NT2/D1 (cell line): ENCODE results near the gene KLHDC8B.

Experiments
- DNase-seq: peaks from one replicate; pipeline ENCODE4 v3.0.0-alpha.2; 2011; ENCODE audit warnings: low read depth, low spot score
- H3K27me3 ChIP-seq: 2 replicates; pipeline ENCODE4 v1.6.0; 2011; ENCODE audit warnings: mild to moderate bottlenecking; ENCODE audit not compliant: insufficient read length, insufficient read depth
- H3K36me3 ChIP-seq: 2 replicates; pipeline ENCODE4 v1.6.1; 2011; ENCODE audit warnings: mild to moderate bottlenecking, low read length, mixed read lengths; ENCODE audit not compliant: insufficient read depth, insufficient read length
- H3K4me1 ChIP-seq: 2 replicates; pipeline ENCODE4 v1.5.1; 2011; ENCODE audit not compliant: insufficient read depth, insufficient read length
- H3K4me3 ChIP-seq: 2 replicates; pipeline ENCODE4 v1.5.1; 2011; ENCODE audit warnings: low read depth; ENCODE audit not compliant: insufficient read length
- H3K9ac ChIP-seq: 2 replicates; pipeline ENCODE4 v1.6.0; 2011; ENCODE audit warnings: low read depth; ENCODE audit not compliant: insufficient read length
- H3K9me3 ChIP-seq: 2 replicates; pipeline ENCODE4 v1.5.1; 2011; ENCODE audit warnings: mild to moderate bottlenecking, low read length; ENCODE audit not compliant: insufficient read depth
- SUZ12 ChIP-seq: IDR thresholded peaks from 2 replicates; pipeline ENCODE4 v1.6.1; 2011; ENCODE audit not compliant: insufficient read length, insufficient read depth; ENCODE audit errors: extremely low read depth
- YY1 ChIP-seq: IDR thresholded peaks from 2 replicates; pipeline ENCODE4 v1.6.1; 2011; ENCODE audit not compliant: insufficient read length, insufficient read depth
- ZNF274 ChIP-seq: IDR thresholded peaks from 2 replicates; pipeline ENCODE4 v1.6.1; 2011; ENCODE audit warnings: mild to moderate bottlenecking, low read depth, low read length

The KLHDC8B gene

DNA sequence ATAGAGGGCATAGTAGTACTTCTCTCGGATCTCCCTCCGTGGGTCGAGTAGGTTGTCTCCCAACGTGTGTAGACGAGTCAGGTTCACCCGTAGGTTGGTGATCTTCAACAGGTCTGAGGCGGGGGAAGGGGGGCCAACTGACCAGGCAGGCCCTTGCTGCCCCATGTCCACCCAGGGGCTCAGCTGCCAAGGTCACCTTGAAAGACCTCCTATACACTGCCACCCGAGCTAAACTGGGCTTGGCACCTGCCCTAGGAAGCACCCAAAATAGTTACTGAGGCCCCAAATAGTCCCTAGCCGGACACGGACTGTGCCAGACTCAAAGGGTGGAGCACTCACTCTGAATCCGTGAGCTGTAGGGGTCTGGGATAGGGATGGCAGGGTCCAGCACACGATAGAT, 40.4 kb upstream of the KLHDC8B start:
- peaks cover 19% of the 10 kb centered on the region for H3K4me1 ChIP-seq

GRCh38 chr3:49131576-49131975, 39.8 kb upstream of the KLHDC8B start:
- Histone ChIP-seq H3K9ac (peak overlapping the region; percentile 84), H3K4me3 (no peak overlapping the region), H3K27me3 (no peaks in the 10 kb centered on the region)

More for the DNA sequence above, 40.4 kb upstream of the KLHDC8B start:
- no peak overlapping the region for H3K4me3 ChIP-seq
- no peaks in the 10 kb centered on the region for H3K9me3 ChIP-seq
- TF ChIP-seq YY1 (no peak), ZNF274 (no peak), SUZ12 (no peak)
- H3K27me3 ChIP-seq: no peaks in the 10 kb centered on the region
- no peak for DNase-seq
- peaks cover 56% of the 10 kb centered on the region for H3K36me3 ChIP-seq
- peak overlapping the region; percentile 84 for H3K9ac ChIP-seq

GRCh38 chr3:49132073-49132436, 39.3 kb upstream of the KLHDC8B start:
- no peak for DNase-seq
- no peaks in the 10 kb centered on the region for H3K27me3 ChIP-seq
- peak overlapping the region; percentile 75 for H3K4me3 ChIP-seq
- no peaks in the 10 kb centered on the region for H3K9me3 ChIP-seq
- TF ChIP-seq YY1: no peak
- peak overlapping the region; percentile 84 for H3K9ac ChIP-seq
- H3K4me1 ChIP-seq: peaks cover 19% of the 10 kb centered on the region
- peaks cover 46% of the 10 kb centered on the region for H3K36me3 ChIP-seq

More at GRCh38 chr3:49131576-49131975, 39.8 kb upstream of the KLHDC8B start:
- H3K36me3 ChIP-seq: peaks cover 51% of the 10 kb centered on the region
- H3K4me1 ChIP-seq: peaks cover 19% of the 10 kb centered on the region
- TF ChIP-seq ZNF274: no peak
- TF ChIP-seq YY1: no peak
- TF ChIP-seq SUZ12: no peak
- DNase-seq: no peak
- no peaks in the 10 kb centered on the region for H3K9me3 ChIP-seq

DNA sequence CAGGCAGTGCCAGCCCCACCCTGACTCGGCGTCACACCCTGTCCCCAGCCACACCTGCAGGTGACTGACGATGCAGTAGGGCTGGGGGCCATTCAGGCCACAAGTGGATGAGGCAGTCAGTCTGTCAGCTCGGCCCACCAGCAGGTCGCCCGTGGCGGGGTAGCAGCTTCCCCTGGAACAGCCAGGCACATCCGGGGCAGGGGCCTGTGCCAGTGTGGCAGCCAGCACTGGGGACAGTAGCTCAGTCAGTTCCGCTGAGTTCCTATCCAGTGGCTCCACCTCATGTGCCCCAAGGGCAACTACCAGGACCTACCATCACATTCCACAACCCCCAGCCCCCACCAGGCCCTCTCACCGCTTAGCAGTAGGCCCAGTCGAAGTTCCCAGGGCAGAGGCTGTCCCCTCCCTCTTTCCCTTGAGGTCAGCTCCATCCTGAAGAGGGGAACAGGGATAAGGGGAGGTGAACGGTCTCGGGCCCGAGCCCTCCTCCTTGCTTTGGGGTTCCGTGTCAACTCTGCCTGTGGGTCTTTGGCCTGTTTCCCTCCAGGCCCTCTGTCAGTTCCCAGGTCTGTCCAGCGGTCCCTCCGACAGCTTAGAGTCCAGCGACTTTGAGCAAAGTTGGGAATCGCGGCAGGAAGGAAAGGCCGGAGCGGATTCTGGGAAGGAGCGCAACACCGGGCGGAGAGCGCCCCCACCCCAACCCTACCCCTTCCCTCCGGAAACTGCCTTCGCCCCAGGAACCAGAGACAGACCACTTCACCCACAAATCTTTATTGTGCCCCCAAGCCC, 38.8 kb upstream of the KLHDC8B start, which contains the start of gene LAMB2:
Gene LAMB2, minus strand, starts transcription at position 614 of the 789 bp plus-strand sequence. Its CDS starts 183 bp downstream, at position 431.
- TF ChIP-seq ZNF274: no peak
- no peak for TF ChIP-seq SUZ12
- TF ChIP-seq YY1: no peak
- H3K36me3 ChIP-seq: peaks cover 44% of the 10 kb centered on the region
- H3K4me1 ChIP-seq: peaks cover 19% of the 10 kb centered on the region
- H3K27me3 ChIP-seq: no peaks in the 10 kb centered on the region
- peak within 1 kb of the TSS; percentile 75 for H3K4me3 ChIP-seq
- peak within 1 kb of the TSS; percentile 84 for H3K9ac ChIP-seq
- peak; percentile 80 for DNase-seq
- H3K9me3 ChIP-seq: no peaks in the 10 kb centered on the region

DNA sequence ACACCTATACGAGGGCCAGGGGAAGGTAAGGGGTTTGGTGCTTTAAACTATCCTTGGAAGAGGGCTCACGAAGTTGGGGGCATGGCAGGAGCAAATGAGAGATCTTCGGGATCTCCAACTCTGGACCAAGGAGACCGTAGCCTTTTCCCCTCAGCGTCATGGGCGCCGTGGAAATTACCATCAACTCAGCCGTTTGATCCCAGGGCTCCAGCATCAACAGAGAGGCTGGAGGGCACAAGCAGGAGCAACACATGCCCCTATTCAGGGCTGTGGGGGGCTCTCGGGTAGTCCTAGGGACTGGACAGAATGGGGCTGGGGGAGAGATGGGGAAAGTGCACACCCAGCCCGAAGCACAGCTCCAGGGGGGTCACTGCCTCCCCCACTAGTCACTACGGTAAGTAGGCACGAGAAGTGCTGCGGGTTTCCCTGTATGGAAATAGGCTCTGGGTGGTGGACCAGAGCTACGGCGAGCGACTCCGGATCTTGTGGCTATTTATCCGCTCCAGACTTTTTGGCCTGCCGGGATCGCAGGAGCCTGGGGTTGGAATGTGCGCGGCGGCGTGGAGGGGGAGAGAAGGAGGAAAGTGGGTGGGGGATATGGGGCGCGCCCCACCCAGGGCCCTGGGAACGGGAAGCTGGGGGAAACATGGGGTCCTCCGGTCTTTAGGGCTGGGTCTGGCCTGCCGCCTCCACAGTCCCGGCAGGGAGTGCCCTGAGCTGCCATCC, 38.0 kb upstream of the KLHDC8B start:
- Histone ChIP-seq H3K4me3 (peak overlapping the region; percentile 75), H3K9me3 (no peaks in the 10 kb centered on the region), H3K9ac (peak overlapping the region; percentile 84), H3K4me1 (peaks cover 19% of the 10 kb centered on the region), H3K27me3 (peaks cover 3% of the 10 kb centered on the region), H3K36me3 (peaks cover 38% of the 10 kb centered on the region)
- peak; percentile 79 for DNase-seq
- TF ChIP-seq SUZ12 (no peak), ZNF274 (no peak), YY1 (no peak)

- Histone ChIP-seq H3K27me3 (peaks cover 3% of the 10 kb centered on the region), H3K9me3 (no peaks in the 10 kb centered on the region), H3K36me3 (peaks cover 26% of the 10 kb centered on the region), H3K4me3 (no peak overlapping the region), H3K9ac (no peak overlapping the region), H3K4me1 (peaks cover 19% of the 10 kb centered on the region)
- no peak for DNase-seq
- no peak for TF ChIP-seq YY1
- no peak for TF ChIP-seq ZNF274
- no peak for TF ChIP-seq SUZ12
Measured at GRCh38 chr3:49134471-49135265, 36.7 kb upstream of the KLHDC8B start.
